NCI-H510A (cell line): ENCODE measurements around the gene ITGB4.
A peak's percentile ranks its signal among the peaks of the same experiment; 100 is the strongest.
"Not testable (repeated sequence)": the region's sequence is repeated elsewhere in the genome, so short reads cannot be mapped to it uniquely, and the experiment has no call there.

Experiments used
- DNase-seq: peaks from one replicate; lab custom pipeline; 2025; lab: John Stamatoyannopoulos, UW

Gene ITGB4

DNA sequence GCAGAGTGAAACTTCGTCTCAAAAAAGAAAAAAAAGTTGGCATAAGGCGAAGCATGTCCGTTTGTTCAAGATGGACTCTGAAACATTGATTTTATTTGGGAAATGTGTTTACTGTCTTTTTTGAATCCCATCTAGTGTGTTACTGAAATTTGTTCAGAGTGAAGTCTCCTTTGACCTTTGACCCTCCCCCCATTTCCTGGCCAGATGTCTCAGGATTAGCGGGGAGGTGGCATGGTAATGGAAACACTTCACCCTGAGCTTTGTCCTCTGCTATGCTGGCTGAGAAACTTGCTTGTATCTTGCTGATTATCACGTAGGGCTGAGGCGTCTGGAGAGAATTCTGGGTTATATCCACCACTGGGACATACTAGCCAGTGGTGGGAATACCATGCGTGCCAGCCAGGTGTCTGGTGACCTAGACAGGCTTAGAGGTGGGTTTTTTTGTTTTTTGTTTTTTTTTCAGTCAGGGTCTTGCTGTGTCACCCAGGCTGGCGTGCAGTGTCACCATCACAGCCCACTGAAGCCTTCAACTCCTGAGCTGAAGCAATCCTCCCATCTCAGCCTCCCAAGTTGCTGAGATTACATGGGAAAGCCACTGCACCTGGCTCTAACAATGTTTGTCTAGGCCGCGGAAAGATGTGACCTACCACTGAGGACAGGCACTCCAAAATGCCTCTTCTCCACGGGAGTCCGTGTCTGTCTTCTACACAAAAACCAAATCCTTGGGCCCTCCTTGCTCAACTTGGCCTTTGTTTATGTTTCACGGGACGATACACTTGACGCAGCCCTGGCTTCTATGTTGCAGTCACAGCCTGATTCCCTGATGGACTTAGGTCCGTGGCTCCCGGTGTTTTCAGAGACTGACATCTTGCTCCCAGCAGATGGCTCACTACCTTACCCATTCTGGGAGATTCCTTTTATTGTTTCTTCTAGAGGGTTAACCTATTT lies 50.3 kb downstream of the ITGB4 start:
- no peak for DNase-seq

DNA sequence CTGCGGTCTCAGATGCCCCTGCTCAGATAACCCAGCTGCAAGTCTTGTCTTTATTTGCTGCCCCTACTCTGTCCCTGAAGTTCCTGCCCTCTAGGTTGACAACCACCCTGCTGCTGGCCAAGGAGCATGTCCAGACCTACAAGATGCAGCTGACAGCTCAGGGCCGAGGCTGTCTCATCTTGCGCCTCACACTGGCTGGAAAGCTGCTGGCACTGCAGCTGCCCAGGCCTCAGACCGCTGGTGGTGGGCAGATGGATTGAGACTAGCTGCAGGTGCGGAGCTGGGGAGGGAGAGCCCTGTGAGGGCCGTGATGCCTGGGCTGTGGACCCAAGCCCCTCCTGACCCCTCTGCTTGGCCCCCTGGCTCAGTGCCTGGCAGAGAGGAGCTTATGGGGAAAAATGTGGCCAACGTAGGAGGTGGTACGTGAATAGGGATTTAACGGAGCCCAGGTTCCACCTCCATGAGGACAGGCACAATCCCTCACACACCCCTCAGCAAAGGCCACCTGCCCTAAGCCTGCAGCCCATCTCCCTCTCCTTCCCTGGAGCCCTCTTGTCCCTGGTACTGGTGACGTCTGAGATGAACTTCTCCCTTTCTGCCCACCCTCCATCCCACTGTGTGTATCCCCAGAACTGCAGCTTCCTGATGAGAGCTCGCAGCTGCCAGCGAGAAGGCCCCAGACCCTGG lies 52.0 kb downstream of the ITGB4 start:
- DNase-seq: no peak

- no peak for DNase-seq
These were observed 52.7 kb downstream of the ITGB4 start for GRCh38 chr17:75773808-75774470.

DNA sequence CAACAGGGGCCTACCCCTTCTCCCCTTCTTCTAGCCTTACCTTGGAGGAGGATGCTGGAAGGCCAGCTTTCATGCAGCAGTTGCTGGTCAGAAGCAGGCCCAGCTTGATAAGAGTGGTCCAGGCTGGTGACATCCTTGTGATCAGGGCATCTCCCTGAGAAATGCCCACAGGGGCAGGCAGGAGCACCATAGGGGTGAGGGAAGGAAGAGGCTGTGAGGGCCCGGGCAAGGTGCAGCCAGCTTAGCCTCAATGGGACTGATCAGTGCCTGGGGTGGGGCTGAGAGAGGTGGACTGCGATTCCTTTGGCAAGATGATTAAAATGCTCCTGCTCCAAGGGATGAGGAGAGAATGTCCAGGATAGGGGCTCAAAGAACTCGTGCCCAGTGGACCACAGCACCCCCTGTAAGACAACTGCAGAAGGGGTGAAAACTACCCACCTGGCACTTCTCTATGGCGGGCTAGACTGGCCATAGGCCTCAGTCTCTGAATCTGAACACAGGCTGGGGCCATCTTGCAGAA lies 53.3 kb downstream of the ITGB4 start:
- DNase-seq: no peak

- DNase-seq: no peak
These were observed 53.9 kb downstream of the ITGB4 start for GRCh38 chr17:75774991-75775668.

DNA sequence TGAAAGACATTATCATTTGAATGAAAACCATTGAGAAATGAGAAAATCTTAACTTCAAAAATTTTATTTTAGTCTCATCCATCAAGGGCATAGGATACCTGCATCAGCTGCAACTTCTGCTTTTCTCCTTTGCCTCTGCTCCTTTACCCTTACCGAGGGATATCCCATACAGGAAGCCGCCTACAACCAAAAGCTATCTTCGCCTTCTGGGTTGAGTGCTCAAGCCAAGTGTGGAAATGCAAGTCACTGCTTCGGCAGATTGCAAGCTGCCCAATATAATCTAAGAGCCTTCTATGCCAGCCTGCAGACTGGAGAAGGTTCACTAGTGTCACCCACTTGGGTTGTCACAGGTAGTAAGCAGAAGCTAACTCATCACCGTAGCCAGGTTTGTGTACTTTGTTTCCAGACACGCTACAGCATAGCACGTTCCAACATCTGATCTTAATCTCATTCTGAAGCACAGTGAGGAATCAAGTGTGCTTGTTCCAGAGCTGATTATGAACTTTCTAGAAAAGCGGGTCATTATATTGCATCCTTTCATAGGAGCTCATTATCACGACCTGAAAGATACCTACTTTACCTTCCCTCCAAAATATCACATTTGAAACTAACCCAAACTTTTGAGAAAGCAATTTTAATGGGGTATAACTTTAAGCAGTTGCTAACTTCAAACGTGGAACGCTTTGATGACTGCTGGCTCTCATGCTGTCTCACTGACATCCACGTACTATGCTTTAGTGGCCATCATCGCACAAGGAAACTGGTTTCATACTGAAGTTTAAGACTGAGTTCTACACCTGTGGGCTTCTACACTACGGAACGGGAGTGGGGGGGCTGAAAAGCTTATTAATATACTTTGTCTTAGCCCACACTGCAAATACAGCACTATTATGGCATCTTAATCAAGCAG lies 55.4 kb downstream of the ITGB4 start:
- DNase-seq: no peak

DNA sequence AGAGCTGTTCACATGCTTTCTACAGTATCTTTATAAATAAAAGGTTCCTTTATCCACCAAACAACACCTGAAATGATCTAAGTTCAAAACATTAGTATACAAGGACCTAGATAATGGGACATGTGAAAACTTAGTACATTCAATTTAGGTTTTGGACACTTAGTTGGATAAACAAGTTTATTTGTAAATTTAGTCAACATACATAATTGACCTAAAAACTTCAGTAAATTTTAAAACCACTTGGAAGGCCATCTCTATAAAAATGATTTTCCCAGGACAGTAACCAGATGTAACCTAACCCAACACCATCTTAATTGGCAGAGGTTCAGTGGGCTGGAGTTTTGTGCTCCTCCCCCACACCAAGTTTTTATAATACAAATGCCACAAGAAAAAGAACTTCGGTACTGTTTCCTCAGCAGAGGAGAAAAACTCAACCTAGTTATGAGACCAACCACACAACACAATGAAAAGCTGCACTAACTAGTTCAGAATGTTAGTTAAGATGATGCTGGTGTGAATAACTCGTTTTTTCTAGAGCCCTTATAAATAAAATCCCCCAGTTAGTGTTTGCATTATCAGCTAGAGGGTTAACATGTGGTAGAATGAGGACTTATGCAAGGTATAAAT lies 56.1 kb downstream of the ITGB4 start:
- DNase-seq: no peak

DNA sequence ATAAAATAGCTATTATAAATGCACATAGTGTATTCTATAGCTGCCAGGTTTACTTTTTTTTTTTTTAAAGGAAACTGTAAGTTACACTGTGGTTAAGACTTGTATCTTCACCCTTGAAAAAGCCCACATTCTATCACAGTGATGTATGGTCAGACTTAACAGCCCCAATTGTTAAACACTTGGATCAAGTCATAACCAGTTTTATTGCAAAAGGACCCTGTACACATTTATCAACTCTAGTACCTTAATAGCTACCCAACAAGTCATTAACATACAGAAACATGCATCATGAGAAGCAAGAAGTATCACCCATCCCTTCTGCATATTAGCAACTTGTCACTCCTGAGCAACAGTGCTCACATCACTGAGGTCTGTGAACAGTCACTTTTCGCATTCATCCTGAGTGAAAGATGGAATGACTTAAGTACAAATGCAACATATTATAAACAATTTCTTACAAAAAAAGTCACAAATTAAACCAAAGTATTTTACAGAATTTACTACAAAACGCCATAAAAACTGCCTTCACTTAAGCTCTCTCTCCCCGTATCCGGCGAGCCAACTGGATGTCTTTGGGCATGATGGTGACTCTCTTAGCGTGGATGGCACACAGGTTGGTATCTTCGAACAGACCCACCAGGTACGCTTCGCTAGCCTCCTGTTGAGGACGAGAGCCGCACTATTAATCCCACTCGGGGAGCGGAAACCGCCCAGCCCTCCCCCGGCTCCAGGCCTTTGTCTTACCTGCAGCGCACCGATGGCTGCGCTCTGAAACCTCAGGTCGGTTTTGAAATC lies 57.0 kb downstream of the ITGB4 start:
- DNase-seq: not testable (repeated sequence)

DNA sequence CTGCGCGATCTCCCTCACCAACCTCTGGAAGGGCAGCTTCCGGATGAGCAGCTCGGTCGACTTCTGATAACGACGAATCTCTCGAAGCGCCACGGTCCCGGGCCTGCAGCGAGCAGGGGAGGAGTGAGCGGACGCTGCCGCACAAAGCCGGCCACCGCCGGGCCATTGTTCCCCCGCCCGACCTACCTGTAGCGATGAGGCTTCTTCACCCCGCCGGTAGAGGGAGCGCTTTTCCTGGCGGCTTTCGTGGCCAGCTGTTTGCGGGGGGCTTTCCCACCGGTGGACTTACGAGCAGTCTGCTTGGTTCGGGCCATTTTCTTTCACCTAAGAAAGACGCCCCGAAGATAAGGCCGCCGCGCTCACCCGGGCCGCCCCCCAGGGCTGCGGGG lies 57.6 kb downstream of the ITGB4 start:
- no peak for DNase-seq

- peak; percentile 96 for DNase-seq
These were observed 58.2 kb downstream of the ITGB4 start for GRCh38 chr17:75779250-75779986.

GRCh38 chr17:75779987-75780889 lies 59.0 kb downstream of the ITGB4 start:
- DNase-seq: no peak

- peak; percentile 55 for DNase-seq
These were observed 62.0 kb downstream of the ITGB4 start for GRCh38 chr17:75783069-75783783.

GRCh38 chr17:75783803-75784472 lies 62.7 kb downstream of the ITGB4 start:
- DNase-seq: no peak

DNA sequence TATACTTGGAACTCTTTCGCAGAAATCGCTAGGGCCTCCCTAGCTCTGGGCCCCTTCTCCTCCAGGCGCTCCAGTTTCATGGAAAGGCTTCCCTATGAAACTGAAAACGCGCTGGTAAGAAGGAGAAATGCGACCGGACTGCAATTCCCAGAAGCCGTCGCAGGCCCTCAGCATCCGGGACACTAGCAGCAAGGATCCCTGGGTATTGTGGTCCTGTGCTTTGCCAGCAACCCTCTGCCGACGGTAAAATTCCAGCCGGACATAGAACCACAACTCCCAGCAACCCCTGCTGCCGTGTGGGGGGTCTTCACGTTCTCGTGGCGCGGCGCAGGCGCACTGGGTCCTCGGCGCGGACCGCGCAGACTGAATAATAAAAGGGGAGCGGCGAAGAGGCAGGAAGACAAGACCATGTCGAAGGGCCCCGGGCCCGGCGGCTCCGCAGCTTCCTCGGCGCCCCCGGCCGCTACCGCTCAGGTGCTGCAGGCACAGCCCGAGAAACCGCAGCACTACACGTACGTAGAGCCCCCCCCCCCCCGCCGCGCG lies 63.3 kb downstream of the ITGB4 start, which contains the start of gene UNK:
Gene UNK, plus strand, starts transcription at position 334 of the 543 bp plus-strand sequence. Its CDS starts 75 bp downstream, at position 409.
- peak; percentile 98 for DNase-seq

GRCh38 chr17:75785016-75785890 lies 64.0 kb downstream of the ITGB4 start:
- DNase-seq: peak; percentile 87
